Fibroblast of skin of back (primary cell): ENCODE results near the gene CPT2. TPM values are rescaled to one million over a fixed set of nuclear protein-coding genes. Genes with fewer than 3 reads are reported as not detected.

Experiments used
- DNase-seq: peaks from one replicate; pipeline ENCODE4 v3.0.0-alpha.2; 2013
- polyA plus RNA-seq, 2 experiments: library from polyadenylated mRNA; unstranded; fragments of 120-200 nt; gene quantifications; one replicate each; pipeline ENCODE4 v1.2.1, GENCODE V29; 2013; ENCODE audit not compliant: insufficient read length in 2 of 2

The CPT2 gene
- 11.9 TPM for polyA plus RNA-seq (2013, experiment 1 of 2; ENCODE audit: insufficient read length)
- polyA plus RNA-seq (2013, experiment 2 of 2; ENCODE audit: insufficient read length): 8.7 TPM

- peak; percentile 93 for DNase-seq
Measured at GRCh38 chr1:53196485-53197290, at the start of gene CPT2. CPT2 (plus strand) TSS chr1:53196824; CDS start chr1:53196944, 120 bp downstream.

- no peak for DNase-seq
Measured at GRCh38 chr1:53147174-53147573, 49.5 kb upstream of the CPT2 start.

- DNase-seq: peak; percentile 59
Measured at GRCh38 chr1:53148123-53148522, 48.5 kb upstream of the CPT2 start.

DNA sequence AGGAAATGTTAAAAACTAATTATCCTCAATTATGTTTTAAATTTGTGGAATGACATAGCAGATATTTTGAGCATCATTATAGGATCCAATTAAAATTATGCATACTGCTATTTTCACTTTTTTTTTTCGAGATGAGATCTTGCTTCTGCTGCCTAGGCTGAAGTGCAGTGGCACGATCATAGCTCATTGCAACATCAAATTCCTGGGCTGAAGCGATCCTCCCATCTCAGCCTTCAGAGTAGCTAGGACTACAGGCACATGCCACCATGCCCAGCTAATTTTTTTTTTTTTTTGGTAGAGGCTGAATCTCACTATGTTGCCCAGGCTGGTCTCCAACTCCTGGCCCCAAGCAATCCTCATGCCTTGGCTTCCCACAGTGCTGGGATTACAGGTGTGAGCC lies 42.9 kb upstream of the CPT2 start:
- no peak for DNase-seq

- DNase-seq: no peak
Measured at GRCh38 chr1:53154859-53155438, 41.7 kb upstream of the CPT2 start.

DNA sequence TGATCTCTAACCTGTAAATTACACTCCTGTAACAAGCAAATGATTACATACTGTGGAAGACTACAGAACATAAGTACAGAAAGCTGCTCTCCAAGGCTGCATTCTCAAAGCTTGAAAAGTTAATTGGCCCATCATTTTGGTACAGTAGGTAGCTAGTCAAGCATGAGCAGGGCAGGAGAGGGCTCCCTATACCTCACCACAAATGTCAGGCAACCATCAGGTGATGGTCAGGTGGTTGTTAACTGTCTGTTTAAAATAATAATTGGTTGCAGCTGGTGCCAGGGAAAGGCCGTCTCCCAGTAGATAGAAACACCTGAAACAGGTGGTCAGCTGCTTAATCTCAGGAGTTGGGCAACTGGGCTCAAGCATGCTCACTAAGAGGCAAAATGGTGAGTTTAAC lies 41.1 kb upstream of the CPT2 start:
- DNase-seq: no peak

GRCh38 chr1:53155945-53156344 lies 40.7 kb upstream of the CPT2 start:
- no peak for DNase-seq

DNA sequence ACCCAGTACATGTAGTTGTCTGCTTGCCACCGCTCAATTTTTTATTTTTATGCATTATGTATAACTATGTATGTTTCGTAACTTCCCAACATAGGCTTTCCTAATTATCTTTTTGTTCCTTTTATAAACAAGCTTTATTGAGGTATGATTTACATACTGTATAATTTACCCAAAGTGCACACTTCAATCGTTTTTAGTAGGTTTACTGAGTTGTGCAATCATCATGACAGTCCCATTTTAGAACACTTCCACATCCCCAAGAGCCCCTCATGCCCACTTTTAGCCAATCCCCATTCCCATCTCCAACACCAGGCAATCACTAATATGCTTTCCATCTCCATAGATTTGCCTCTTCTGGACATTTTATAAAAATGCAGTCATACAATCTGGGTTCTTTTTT lies 39.8 kb upstream of the CPT2 start:
- DNase-seq: no peak

DNA sequence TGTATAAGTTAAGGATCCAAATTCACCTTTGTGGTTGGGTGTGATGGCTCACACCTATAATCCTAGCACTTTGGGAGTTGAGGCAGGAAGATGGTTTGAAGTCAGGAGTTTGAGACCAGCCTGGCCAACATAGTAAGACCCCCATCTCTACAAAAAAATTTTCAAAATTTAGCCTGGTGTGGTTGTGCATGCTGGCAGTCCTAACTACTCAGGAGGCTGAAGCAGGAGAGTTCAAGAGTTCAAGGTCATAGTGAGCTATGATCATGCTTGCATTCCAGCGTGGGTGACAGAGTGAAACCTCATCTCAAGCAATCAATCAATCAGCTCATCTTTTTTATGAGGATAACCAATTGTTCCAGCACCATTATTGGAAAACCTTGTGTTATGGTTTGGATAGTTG lies 37.7 kb upstream of the CPT2 start:
- DNase-seq: no peak

DNA sequence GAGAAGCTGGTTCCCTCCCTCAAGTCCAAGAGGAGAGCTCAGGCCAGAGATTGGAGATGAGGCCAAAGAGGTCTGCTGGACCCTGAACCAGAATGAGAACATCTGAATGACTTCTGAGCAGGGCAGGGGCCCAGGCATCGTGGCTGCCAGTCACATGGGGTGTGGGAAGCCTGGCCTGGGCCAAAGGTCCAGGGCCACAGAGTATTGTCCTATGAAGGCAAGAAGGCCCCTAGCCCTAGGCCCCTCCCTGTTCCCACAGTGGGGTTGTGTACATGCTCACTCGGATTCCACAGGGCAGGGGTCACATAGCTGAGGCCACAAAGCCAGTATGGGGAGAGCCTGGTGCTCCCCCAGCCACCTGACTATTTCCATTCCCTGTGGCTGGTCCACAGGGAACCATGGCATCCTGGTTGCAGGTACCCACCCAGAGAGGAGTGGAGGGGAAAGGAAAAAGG lies 35.7 kb upstream of the CPT2 start:
- no peak for DNase-seq

GRCh38 chr1:53162621-53163020 lies 34.0 kb upstream of the CPT2 start:
- no peak for DNase-seq

DNA sequence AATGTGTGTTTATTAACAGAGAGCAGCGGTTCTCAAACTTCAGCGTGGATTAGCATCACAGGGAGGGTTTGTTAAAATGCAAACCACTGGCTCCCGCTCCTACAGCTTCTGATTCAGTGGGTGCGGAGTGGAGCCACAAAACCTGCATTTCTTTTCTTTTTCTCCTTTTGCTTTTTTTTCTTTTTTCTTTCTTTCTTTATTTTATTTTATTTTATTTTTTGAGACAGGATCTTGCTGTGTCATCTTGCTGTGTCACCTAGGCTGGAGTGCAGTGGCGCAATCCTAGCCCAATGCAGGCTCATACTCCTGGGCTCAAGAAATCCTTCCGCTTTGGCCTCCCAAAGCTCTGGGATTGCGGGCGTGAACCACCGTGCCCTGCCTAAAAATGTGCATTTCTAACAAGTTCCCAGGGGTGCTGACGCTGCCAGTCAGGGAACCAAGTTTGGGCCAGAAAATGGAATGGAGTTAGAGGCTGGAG lies 33.3 kb upstream of the CPT2 start:
- no peak for DNase-seq

DNA sequence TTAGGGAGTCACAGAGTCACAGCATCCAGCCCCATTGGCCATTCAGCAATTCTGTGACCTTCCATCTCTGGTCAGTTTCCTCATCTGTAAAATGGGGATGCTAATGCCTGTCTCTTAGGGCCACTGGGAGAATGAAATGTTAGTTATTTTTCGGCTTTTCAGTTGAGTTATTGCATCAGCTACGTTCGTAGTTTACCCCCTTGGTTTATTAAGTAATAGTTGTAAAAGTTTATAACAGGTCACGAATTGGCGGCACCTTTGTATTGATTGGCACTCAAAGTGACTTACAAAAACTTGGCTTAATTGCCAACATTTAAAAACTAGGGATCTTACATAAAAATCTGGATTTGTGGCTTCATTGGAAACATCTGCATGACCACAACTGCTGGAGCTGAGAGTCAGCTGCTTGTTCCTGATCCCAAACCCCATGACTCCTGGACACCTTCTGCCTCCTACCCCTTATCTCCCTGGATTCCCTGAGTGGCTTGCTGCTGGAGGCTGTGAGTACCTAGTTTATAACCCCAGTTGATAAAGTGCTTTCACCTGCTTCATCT lies 31.1 kb upstream of the CPT2 start:
- DNase-seq: no peak

GRCh38 chr1:53166366-53166765 lies 30.3 kb upstream of the CPT2 start:
- DNase-seq: no peak

DNA sequence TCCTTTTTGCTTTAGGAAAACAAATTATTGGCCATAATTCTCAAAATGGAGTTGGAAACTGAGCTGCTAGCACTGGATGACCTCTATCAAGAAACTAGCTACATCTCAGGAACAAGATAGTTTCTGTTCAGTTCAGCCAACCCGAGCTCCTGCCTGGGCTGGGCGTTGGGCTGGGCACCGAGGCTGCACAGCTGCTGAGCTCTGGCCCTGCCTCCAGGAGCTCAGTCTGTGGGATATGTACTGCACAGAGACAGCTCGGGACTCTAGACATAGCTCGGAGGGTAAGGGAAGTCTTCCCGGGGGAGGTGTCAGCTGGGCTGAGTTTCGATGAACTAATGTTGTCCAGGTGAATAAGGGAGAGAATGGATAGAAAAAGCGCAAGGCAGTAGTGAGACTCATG lies 29.7 kb upstream of the CPT2 start:
- DNase-seq: no peak

GRCh38 chr1:53172426-53173128 lies 24.0 kb upstream of the CPT2 start:
- DNase-seq: peak; percentile 91

DNA sequence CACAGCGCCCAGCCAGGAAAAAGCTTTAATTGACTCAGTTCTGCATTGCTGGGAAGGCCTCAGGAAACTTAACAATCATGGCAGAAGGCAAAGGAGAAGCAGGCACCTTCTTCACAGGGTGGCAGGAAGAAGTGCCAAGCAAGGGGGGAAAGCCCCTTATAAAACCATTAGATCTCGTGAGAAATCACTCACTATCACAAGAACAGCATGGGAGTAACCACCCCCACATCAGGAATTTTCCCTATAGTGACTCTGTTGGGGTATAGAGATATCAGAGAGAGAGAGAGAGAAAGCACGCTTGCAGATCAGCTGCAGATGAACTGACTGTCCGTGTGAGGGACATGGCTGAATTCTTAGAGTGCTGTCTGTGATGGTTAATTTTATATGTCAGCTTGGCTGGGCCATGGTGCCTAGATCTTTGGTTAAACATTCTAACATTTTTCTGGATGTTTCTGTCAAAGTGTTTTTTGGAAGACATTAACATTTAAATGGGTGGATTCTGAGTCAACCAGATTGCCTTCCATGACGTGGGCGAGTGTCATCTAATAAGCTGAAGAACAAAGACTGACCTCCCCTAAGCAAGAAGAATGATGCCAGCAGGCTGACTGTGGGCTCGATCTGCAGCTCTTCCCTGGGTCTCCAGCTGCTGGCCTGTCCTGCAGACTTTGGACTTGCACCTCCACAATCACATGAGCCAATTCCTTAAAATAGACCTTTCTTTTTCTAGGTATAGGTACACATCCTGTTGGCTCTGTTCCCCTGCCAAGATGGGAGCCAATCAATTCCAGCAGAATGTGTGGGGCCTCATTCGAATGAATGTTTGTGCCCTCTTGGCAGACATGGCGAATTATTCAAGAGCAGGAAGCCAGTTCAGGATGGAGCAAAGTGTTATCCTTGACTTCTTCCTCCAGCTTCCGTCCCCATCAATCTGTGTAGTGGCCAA lies 21.4 kb upstream of the CPT2 start:
- no peak for DNase-seq

- DNase-seq: no peak
Measured at GRCh38 chr1:53176452-53177208, 20.0 kb upstream of the CPT2 start.

- peak; percentile 80 for DNase-seq
Measured at GRCh38 chr1:53180226-53180625, 16.4 kb upstream of the CPT2 start.

DNA sequence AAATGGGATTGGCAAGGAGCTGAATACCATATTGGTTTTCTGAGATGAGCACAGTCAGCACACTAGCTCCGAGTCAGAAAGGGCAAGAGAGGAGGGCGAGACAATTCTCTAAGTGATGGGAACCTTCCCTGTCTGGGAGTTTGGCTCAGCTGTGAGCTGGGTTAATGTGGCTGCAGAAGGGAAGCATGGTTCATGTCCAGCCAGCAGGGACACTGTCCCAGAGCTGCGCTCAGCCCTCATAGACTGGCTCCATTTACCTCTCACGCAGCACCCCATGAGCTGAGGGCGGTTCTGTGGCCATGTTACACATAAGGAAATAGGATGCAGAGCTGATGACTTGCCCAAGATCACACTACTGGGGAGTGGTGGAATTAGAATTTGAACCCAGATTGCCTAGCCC lies 15.7 kb upstream of the CPT2 start:
- no peak for DNase-seq

DNA sequence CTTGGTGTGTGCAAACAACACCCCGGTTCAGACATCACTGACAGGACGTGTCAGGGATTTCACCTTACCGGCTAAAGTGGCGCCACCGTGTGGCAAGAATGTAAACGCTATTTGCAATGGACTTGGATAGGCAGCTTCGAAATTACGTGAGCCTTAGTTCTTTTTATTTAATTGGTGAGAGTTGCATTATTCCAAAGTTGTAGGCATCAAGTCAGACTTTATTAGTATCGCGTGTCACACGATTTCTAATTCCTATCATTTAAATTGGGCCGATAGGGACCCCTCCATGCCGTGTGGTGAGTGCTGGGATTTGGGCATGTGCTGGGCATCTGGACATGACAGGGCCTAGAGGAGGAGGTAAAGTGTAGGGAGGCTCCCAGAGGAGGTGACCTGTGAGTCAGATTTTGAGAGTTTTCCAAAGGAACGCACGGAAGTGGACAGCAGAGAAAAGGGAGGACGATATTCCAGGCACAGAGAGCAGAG lies 14.5 kb upstream of the CPT2 start:
- peak; percentile 76 for DNase-seq
